HG02571 (cell line): ENCODE data around the gene TCF7L2.

Experiments used
- ATAC-seq: cut with Tn5 transposase; IDR thresholded peaks from one replicate; pipeline ENCODE4 v1.9.1; 2021; ENCODE audit warnings: mild to moderate bottlenecking, moderate library complexity; ENCODE audit not compliant: unreplicated experiment

The TCF7L2 gene

DNA sequence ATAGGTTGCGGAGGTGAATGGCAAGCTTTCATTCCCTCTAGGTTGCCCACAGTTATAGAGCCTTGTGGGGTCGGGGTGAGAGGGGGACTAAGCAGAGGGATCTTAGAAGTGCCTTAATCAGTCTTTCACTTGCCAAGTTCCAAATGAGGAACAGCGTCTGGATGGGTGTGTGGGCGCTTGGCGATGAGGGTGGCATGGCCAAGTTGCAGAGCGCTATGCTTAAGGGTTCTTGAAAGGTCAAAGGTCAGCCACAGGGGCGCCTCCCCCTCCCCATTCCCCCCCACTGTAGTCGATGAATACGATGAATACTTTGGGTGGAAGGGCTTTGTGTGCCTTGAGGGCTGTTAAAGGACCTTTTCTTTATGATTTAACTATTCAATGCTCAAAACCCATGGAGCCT, 185.0 kb downstream of the TCF7L2 start:
- ATAC-seq: no peak

DNA sequence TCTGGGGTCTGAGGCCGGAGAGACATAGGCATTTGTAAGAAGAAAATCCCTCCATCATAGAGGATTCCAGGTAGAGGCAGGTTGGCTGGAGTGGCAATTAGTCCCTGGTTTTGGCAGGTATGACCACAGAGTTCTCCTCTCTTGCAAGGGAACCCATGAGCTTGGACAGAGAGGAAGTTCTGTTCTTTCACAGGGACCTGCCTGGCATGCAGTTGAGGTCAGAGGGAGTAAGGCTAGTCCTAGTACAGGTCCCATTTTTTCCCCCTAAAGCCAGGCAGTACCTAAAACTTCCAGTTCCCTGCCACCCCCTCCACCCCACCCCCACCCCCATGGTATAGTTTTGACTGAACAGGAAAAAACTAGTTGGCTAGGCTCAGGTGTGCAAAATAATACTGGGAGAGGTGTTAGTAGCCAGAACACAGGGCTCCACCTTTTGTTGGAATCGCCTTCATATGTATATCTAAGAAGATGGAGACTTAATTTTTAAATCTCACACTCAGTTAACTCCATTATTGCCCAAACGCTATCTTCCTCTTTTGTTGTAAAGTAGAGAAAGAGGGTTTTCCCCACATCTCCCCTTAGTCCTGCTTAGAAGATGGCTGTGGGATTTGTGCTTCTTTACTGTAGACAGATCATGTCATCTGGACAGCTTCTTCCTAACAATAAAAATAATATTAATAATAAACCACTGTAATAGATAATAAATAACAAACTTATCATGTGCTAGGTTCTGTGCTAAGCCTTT, 188.1 kb downstream of the TCF7L2 start:
- ATAC-seq: no peak

DNA sequence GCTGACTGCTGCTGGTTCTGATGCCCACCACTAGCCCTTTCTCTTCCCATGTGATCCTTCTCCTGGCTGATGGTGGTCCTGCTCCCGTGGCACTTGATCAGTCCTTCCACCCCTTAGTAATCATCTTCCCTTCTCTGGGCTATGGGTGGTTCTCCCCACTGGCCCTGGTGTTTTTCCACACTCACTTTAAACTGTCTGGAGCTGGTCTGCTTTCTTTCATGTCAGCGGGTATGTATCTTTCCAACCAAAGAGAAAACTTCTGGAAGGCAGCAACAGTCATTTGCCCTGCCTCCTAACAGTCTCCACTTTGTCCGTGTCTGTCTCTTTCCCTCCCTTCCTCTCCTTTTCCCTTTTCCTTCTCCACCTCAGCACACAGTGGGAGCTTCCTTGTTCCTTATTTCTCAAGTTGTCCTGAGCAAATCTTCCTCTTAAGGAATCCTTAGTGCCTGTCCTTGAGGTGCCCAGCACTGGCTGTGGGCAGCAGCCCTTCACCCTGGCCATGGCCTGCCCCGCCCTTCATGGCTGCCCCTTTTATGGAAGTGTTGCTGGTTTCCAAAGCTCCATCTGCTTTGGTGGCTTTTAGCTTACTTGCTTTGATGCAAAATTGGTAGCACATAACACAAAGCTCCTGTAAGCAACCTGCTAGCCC, 189.0 kb downstream of the TCF7L2 start:
- no peak for ATAC-seq

DNA sequence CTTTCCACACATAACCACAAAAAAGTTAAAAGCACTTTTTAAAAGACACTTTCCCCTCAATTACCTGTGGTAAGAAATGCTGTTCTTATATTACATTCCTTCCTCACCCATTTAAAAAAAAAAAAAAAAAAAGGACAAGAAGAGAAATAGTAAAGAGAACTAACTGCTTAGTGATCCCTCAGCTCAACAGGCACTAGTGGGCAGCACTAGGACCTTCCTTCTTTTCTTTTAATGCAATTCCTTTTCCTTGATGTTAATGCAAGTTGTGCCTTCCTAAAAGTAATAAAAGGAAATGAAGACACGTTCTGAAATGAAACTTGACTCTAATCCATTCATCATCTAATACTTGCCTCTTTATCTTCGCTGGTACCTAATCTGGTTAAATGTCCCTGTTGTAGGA, 189.7 kb downstream of the TCF7L2 start:
- ATAC-seq: no peak

DNA sequence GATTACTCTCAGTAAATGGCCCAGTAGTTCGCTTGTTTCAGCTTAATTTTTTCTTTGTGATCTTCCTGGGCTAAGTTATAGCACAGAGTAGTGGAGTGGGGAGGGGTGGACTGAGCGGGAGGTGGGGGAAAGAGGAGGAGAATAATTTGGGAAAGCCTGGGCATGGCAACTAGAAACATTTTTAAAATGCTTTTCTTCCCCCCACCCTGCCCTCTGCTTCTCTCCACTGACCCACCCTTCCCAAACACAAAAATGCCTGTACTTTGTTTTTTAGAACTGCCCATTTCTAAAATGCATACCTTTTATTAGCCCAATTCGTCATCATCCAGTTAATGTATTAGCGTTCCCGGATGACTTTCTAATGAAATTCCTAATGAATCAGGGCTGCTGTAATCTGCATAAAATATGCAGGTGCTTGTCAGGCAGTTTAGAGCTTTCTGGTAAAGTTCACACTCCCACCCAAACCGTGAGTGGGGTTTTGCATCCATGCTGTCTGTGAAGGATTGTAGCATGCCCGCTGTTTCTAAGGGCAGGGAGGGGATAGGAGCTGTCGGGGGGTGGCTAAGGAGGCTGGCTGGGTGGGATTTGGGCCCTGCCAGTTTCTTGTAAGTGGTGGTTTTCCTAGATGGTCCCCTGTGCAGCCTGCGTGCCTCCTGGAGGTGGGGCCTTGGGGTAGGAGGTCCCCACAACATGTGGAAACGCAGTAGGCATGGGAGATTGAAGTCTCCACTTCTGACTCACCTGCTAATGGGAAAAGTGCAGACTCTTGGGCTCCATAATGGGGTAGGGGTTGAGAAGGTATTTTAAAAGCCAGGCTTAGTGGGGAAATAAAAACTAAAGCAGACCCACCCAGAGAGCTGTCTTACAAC, 190.3 kb downstream of the TCF7L2 start:
- no peak for ATAC-seq

DNA sequence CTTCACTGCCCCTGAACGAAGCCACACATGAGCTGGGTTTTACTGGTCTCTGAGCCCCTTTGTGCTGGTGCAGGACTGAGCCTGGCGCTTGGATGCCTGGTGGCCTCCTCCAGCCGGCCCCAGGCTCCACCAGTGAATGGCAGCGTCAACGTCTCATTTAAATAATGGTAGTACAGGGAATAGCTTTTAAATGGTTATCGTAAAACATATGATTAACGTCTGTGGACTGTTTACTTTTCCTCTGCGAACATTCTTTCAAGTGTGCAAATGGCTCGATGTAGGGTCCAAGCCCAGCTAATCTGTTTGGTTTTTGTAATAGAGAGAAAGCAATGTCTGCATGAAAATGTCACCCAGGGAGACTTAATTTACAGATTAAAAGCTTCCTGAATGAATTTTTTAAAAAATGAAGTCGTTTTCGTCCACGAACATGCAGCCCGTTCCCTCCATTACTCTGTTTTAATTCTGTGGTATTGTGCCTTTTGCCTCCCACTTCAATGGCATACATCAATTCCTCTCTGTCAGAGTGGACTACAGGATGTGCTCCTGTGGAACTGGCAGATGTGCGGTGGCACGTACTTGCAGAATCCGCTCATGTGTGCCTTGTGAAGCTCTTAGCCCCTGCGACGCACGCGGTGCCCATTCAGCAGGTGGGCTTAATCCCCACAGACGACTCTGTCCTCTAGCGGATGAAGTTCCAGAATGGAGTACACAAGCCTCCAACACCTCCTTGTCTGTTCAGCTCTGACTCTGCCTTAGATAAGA, 192.7 kb downstream of the TCF7L2 start:
- ATAC-seq: no peak

DNA sequence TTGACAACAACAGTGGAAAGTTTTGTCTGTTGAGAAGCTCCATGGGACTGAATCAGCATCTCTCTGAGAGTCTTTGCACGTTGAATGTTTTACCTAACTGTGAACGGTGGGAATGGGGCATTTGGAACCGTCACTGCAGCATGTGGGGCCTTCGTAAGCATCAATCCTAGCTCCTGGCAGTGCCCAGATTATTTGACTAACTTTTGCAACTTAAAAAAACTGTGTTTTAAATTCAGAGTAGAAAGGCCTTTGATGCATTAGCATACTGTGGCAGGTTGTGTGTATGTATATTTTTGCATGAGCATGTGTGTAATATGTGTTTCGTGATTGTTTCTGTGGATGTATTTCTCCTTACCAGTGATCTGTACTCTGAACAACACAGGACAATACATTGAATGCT, 194.5 kb downstream of the TCF7L2 start:
- ATAC-seq: no peak

DNA sequence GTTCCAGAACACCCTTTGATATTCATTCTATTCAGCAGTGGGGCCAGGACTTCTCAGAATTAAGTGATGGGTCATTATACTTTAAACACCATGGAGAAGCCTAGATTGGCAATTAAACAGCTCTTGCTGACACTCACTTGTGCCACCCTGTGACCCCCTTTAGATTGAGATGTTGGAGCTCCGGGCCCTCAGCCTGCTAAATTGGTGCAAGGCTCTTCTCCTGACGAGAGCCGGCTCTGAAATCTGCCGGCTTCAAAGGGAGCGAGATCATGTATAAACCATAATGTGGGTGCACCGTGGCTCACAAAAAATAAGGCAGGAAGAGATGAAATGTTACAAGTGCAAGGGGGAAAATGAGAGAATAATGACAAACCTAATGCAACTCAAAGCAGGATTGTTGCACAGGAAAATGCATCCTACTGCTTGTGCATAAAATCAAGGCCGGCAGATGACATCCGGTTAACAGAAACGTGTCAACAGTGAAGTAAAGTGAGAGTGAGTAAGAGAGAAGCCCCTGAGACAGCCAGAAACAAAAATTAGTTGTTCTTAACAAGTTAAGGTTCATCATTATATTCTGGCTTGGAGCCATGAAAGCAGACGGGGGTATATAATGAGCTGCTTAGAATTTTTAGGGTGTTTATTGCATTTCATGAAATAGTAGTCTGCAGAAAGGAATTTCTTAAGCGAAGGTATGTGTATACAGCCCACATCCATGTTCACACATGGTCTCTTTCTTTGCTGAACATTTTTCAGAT, 198.2 kb downstream of the TCF7L2 start:
- no peak for ATAC-seq

DNA sequence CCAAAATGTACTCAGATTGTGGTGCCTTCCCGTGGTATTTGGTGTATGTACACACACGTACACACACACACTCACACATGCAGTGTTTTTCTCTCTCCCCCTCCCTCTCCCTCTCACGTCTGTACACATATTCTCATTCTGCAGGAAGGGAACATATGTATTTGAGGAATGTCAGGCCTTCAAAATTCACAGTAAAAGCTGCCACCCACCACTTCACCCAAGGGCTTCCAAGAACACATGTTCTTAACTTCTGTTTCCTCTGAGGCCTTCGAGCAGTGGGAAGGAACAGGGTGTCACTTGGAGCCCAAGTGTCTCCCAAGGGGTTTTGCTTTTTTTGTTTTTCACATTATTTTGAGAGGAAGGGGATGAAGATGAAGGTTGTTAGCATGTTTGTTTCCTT, 198.9 kb downstream of the TCF7L2 start:
- ATAC-seq: no peak

DNA sequence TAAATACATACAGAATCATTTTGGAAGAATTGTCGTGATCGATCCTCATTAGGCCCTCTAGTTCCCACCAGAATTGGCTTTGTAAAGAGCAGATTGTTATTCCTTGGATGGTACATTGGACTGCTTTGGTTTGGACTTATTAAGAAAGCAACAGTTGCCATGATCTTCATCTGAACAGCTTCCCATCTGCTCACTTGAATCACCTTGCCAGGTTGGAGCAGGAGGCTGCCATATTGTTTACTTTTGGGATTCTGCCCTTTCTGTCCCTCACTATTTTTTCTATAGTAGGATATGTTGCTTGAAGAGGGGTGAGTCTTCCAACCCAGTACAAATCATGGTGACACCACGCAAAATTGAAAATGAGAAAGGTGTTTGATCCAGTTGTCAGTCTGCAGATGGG, 199.6 kb downstream of the TCF7L2 start:
- no peak for ATAC-seq

DNA sequence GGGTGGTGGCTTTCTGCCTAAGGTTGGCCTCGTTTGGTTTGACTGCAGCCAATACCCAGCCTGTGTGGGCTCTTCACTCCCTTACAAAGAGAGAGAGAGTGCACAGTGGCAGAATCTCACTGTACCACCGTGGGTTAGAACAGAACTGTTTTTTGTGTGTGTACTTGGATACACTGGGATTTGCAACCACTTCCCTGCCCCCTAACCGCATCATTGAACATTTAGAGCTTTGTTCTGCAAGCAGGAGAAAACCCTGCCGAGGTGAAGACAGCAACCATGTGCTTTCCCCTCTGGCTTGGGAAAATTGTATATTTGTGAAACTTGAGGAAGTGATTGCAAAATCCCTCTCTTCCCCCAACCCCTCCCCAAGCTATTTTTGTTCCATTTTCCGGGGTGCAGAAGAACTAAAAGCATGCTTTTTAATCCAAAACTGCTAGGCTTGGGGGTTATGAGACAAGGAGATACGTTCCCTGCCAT, 201.2 kb downstream of the TCF7L2 start:
- no peak for ATAC-seq

DNA sequence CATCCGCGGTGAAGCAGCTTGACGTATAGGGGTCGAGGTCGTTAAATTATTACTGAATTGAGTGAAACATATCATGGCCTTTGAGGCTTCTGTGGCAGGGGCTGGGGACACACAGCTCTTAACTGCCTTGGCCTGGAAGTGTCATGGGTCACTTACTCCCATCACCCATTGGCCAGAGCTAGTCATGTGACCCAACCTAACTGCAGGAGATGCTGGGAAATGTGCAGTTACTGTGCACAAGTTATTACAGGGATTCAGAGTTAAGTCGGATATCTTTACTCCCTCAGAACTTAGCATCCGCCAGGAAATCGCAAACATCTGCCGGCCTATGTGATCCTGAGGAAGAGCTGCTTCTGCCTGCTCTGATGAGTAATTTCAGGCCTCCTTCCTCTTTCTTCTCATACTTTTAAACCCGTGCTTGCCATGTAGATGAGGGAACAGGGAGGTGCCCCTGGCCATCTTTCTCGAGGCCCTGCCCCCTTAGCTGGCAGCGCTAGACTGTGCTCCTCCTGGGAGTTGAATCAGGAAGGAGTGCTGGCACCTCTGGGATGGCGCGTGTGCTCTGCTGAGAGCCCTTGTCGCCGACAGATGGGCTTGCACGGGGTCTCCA, 203.6 kb downstream of the TCF7L2 start:
- ATAC-seq: no peak

DNA sequence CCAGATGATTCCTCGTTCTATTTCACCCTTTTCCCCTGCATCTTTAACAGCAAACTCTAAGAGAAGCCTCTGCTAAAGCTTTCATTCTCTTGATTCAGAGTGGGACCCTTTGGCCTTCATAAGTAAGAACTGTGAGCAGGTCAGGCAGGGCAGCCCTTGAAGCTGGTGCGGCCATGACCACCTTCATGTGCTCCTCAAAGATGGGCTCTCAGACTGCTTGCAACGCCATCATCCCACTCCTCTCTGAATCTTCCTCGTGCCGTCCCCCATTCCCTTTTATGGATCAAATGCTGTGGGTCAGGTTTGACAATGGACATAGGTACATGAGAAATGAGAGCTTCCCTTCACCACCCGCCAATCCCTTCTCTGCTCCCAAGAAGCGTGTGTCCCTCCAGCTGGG, 207.4 kb downstream of the TCF7L2 start:
- ATAC-seq: no peak

DNA sequence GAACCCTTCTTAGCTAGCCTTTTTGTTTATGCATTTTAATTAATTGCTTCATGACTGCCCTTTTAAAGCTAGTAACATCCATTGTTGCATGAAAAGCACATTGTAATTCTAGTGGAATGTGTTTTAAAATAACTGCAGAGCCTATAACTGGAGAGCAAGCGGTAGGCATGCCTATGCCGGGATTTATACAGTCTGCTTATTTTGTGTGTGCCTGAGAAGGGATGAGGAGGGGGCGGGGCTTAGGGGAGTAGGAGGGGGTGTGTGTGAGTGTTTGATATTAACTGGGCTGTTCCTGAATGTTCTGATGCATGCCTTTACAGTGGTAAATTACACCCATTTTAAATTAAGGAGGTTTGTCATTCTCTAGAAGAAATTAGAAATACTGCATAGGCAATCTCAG, 208.1 kb downstream of the TCF7L2 start:
- no peak for ATAC-seq

DNA sequence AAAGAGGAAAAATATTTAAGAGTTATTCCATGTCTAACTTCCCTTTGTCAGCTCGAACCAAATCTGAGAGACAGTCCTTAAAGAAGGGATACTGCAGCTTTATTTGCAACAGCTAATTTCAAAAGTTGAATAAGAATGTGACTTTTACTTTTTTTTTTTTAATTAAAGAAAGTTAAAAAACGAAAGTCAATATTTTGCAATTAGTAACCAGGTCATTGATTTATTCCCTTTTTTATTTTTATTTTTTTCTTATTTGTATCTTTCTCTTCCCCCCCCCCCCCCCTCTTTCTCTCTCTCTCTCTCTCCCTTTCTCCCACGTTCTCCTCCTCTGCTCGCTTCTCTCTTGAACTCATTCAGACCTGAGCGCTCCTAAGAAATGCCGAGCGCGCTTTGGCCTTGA, 209.5 kb downstream of the TCF7L2 start:
- no peak for ATAC-seq

DNA sequence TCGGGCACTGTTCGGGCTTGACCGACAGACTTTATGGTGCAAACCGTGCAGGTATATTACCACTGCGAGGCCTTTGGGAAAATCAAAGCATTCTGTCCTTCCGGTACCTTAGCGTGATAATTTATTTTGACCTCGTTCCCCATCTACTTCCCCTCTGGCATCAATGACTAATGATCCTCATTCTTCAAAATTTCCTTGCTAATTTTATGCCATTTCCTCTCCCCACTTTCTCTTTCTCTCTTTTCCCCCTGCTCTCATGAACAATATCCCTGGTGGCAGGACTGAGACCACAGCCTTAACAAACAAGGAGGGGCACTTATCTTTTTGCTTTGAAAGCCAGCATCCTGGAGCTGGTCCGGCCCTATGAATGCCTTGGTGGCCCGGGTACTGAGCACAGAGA, 210.6 kb downstream of the TCF7L2 start:
- ATAC-seq: no peak

DNA sequence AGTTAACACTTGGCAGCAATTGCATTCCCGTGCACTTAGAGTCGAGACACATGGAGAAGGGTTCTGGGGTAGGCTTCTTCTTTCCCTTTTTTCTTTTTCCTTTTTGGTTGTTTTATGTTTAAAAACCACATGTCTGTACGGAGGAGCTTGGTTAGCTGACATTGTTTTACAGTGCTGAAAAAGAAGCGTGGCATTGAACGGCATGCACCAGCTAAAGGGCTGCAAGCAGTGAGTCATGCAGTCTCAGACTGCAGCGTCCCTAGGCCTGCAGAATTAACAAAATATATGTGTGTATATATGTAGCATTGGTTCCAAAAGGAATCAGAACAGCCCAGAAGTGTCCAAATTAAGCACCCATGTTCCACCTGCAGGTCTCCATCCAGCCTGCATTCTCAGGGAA, 211.0 kb downstream of the TCF7L2 start:
- ATAC-seq: no peak

DNA sequence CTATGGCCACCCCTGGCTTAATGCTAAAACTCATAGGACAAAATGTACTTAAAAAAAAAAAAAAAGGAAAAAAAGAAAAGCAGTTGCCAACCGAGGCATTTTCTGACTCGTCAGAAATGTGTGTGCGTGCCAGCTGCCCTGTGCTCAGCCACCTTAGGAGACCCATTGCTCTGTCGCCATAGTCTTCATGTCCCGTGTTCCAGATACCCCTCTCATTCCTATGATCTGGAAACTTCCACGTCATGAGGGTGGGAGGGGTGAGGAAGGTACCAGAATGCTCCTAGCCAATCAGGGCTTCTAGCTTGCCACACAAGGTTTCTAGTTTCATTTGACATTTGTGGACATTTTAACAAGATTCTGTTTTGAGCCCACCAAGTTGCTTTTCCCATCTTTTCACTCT, 212.9 kb downstream of the TCF7L2 start:
- no peak for ATAC-seq

DNA sequence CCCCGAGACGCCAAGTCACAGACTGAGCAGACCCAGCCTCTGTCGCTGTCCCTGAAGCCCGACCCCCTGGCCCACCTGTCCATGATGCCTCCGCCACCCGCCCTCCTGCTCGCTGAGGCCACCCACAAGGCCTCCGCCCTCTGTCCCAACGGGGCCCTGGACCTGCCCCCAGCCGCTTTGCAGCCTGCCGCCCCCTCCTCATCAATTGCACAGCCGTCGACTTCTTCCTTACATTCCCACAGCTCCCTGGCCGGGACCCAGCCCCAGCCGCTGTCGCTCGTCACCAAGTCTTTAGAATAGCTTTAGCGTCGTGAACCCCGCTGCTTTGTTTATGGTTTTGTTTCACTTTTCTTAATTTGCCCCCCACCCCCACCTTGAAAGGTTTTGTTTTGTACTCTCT, 215.6 kb downstream of the TCF7L2 start:
- no peak for ATAC-seq

DNA sequence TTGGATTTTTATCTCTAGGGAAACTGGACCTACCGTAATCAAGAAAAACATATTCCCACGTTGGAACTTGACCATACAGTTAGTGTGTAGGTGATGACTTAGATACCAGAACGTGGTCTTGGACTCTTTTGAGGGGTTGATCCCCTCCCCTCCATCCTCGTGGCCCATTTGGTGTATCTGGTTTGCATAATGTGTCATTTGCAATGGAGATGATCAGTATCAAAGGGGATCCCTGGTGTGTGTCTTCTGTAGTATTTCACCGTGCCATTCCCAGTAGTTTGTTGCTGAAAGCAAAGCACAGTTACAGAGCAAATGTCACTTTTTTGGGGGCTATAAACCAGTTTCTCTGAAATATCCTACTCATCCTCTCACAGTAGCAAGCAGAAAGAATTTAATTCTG, 217.7 kb downstream of the TCF7L2 start:
- ATAC-seq: no peak
